HG03439 (cell line): ENCODE measurements around the gene METTL3.

ENCODE experiments used
- ATAC-seq: cut with Tn5 transposase; IDR thresholded peaks from one replicate; pipeline ENCODE4 v1.9.1; 2021; ENCODE audit warnings: mild to moderate bottlenecking, moderate library complexity; ENCODE audit not compliant: unreplicated experiment

METTL3 gene

DNA sequence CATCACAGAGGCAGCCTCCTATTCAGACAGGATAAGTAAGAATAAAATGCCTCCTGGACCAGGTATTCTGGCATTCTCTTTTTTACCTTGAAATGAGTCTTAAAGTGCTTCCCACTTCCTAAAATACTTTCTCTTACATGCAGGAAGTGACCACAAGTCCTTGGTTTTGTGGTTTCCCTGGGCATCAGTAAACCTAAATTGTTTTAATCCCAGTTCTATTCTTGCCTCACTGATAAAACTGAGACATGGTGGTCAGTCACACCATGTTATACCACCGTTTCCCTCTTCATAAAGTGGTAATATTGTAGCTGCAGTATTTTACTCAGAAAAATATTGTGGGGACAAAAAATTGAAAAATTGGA lies 16.2 kb upstream of the METTL3 start:
- ATAC-seq = no peak

DNA sequence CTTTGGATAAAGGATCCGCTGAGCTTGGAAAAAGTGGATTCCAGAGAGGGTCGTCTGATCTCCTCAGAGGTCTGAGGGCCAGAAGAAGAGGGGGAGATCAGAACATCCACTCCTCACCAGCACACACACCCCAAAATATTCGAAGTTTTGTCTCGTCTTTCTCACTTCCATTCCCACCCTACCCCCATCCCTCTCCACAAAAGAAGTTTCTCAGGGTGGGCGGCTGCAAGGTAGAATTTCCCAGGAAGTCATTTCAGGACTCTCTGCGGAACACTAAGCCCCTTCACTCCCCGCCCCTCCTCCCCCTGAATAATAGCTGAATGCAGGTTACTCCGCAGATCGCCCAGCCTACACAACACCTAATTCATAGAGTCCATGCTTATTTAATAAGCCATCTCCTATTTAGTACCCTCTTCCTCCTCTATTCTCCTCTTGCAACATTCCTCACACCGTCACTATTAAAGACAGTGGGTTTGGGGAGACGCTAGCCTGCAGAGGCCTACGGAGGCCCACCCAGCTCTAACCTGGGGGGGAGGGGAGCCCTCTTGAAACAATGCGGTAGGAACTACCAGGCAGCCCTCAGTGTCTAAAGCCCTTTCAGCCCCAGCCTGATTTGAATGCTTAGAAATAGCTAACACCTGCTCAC lies 15.7 kb upstream of the METTL3 start:
- no peak for ATAC-seq

DNA sequence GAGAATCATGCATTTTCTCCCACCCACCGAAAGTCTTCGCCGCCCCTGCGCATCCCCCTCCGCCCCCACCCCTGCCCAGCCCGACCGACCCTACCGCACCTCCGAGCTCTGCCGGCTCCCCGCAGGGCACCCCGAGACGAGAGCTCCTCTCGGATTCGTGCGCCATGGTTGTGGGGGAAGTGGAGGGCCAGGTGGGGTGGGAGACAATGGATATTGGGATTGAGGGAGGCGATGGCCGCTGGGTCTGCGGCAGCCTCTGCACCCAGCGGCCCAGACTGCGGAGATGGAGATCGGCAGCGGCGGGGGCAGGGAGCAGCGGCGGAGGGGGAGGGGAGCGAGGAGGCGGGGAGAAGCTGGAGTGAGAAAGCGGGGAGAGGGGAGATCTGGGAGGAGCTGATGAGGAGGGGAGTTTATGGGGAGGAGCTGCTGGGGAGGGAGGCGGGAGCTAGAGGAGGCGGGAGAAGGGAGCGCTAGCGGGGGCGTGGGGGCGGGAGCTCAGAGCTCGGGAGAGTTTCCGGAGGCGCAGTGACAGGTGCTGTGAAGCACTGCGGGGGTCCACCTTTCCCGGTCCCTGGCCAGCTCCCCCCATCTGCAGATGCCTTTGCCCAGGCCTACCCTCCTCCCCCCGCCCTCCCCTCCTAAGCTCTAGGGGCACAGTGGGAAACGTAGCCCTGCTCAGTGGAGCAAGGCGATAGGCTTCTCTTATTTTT lies 15.0 kb upstream of the METTL3 start, which contains the start of gene SALL2:
Gene SALL2 (minus strand): TSS at position 385 of the 710 bp plus-strand sequence. CDS start 219 bp downstream, at position 166.
- no peak for ATAC-seq

DNA sequence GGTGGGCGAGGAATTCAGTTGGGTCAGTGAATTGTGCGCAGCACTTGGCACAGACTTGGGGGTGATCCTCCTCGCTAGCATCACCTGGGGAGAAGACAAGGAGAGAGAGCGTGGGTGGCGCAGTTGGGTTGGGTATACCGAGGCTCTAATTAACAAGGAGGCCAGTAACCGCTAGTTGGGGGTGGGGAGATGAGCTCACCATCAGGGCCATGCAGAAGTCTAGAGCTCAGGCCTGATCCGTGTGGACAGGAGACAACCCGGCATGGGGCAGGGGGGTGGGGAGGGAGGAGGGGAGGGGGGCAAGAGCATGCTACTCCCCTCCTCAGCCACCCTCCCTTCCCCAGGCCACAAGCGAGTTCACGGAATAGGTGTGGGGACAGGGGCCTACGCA lies 14.4 kb upstream of the METTL3 start:
- ATAC-seq = no peak

DNA sequence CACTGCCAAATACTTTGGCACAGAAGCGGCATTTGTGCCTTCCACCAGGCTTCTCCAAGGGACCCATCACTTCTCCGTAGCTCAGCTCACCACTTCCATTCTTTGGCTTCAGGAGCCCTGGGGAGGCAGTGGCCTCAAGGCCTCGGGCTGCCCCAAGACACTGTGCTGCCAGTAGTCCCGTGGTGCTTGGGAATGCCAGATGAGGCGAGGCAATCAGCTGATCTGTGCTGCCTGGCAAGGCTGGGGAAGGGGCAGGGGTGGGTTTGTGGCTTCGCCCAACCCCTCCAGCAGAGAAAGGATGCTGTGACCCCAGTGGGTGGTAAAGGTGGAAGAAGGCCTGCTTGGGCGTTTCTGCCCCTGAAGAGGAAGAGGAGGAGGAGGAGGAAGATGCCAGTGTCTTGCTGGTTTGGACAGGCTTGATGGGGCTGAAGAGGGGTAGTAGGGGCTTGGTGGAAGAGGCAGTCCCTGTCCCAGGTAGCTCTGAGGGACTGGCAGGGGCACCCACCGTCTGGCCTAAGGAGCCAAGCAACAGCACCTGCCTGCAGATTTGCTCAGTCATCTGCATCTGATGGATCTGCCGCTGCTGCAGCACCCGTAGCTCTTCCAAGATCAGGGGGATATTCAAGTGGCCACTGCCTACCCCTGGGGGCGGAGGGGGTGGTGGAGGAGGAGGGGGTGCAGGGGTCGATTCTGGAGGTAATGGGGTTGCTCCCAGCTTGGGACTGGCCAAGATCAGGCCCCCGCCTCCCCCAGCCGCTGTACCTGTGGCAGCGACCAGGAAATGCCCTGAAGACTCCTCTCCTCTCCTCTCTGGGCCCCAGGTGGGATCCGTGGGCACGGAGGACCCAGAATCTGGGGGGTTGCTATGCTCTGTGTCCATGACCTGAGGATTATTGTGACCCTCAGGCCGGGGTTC lies 13.7 kb upstream of the METTL3 start:
- no peak for ATAC-seq

DNA sequence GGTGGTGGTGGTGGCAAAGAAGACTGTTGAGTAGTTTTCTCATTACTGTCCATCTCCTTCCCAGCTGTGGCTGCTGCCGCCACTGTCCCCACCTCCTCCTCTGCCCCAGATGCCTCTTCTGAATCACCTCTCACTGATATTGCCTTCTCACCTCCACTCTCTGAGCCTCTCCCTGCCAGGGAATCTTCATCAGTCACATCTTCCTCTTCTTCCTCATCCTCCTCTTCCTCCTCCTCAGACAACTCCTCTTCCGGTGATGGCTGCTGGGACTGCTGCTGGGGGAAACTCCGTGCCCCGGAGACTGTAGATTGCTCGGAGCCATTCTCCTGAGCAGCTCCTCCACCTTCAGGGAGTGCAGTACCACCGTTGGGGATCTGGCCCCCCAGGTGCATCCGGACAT lies 12.1 kb upstream of the METTL3 start:
- ATAC-seq = no peak

DNA sequence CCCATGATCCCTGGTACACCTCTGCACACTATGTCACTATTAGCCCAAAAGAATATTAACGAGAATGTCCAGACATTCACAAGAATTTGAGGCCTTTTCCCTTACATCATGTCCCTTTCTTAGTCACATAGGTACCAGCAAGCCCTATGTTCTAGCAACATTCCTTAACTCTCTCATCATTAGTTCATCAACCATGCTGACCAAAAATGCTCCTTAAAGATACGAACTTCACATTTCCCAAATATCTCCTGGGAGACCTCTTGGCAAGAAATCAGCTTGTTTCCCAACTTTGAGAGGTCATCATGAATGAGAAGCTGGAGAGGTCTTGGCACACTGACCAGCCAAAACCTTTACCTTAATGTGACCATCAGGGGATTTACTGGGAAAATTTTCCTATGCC lies 10.4 kb upstream of the METTL3 start:
- ATAC-seq = no peak

DNA sequence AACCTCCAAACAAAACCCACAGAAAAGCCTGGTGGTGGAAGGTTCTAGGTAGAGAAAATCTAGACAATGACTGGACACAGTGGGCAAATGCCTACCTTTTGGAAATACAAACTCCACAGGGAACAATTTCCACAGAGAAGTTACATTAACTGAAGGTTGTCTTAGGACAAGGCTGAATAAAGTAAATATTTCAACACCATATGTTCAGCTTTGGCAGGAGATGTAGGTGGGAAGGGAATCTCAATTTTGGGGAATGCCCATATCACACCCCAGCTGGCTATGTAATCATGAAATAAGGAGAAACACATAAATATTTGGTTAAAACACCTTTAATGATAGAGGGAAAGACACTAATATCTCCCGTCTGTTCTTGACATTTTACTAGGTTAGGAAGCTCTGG lies 9.6 kb upstream of the METTL3 start:
- no peak for ATAC-seq

DNA sequence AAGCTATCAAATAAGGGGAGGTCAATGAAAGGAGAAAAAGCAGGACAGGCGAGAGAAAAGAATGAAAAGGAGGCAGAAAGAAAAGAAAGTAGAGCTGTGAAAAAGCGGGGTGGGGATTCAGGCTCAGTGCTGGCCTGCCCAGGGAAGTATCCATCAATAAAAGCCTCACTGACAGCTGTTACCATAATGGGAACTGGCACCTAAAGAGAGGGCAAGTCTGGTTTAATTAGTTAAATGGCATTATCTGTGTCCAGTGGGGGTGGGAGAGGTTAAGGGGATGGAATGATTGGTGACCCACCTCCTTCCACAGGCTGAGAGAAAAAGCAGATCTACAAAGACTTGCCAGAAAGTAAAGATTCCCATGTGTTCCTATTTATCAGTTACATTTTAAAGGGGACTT lies 7.6 kb upstream of the METTL3 start:
- ATAC-seq = no peak

DNA sequence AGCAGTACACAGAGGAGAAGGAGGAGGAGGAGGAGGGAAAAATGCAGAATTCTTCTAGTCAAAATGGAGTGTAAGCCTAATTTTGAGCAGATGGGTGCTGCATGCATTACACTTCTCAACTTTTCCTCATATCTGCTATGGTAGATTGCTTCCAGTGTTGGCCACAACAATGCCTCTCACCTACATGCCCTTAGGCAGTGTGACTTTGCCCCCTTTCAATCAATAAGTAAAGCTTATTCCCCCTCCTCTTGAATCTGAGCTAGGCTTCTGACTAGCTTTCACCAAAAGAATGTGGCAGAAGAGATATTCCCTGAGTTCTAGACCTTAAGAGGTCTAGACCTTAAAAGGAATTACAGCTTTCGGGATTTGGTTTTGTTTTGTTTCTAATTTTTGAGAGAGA lies 3.2 kb upstream of the METTL3 start:
- ATAC-seq = no peak

DNA sequence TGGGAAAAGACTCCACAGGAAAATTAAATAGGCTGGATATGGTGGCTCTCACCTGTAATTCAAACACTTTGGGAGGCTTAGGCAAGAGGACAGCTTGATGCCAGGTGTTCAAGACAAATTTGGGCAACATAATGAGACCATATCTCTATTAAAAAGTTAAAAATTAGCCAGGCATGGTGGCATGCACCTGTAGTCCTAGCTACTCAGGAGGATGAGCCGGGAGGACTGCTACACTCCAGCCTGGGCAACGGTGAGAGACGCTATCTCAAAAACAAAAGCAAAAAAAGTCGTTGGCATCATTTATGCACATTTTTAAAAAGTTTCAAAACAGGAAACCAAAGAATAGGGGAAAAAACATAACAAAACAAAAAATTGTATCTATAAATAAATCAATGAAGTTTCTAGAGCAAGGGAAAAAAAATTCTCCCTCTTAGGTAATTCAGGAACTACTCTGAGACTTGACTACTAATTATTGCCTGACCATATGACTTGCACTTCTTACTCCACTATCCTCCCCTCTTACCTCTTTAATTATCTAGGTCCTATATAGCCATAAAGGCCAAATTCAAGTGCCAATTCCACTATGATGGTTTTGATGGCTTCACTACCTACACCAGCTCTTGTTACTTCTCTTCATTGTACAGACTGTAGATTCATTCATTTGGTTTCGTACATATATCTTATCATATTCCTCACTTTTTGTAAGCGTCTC lies 1.6 kb downstream of the METTL3 start:
- ATAC-seq = no peak

DNA sequence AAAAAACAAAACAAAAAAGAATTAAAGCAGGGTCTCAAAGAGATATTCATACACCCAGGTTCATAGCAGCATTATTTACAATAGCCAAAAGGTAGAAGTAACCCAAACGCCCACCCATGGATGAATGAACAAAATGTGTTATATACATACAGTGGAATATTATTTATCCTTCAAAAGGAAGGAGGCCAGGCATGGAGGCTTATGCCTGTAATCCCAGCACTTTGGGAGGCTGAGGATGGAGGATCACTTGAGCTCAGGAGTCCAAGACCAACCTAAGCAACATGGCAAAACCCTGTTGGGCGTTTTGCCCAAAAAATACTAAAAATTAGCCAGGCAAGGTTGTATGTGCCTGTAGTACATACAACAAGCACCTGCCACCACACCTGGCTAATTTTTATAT lies 4.6 kb downstream of the METTL3 start:
- no peak for ATAC-seq

DNA sequence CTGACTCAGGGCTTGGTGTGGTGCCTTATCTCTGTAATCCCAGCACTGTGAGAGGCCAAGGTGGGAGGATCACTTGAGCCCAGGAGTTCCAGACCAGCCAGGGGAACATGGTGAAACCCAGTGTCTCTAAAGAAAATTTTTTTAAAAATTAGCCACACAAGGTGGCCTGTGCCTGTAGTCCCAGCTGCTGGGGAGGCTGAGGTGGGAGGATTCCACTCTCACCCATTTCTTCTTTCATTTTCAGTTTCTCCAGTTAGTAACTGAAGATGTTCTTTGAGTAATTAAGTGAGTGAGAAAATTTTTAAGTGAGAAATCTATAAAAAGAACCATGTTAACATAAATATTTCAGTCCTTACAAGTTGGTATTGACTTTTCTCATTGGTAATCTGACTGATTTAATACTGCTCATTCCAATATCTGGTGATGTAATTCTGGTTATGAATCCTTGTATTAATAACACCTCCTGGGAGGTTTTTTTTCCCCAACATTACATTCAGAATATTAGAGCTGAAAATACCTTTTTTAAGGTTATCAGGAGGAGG lies 6.1 kb downstream of the METTL3 start:
- ATAC-seq = peak; percentile 76

DNA sequence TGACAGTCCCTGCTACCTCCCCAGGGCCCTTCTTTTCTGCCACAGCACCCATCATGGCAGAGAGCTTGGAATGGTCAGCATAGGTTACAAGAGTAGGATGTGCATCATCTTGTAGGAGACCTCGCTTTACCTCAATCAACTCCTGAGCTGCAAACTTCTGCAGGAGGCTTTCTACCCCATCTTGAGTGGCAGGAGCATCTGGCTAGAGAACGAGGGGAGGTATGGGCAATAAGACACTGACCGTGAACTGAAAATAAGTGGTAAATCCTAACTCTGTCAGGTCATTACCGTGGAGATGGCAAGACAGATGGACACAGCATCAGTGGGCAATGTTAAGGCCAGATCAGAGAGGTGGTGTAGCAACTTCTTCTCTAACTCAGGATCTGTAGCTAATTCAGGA lies 7.8 kb downstream of the METTL3 start:
- ATAC-seq = no peak

DNA sequence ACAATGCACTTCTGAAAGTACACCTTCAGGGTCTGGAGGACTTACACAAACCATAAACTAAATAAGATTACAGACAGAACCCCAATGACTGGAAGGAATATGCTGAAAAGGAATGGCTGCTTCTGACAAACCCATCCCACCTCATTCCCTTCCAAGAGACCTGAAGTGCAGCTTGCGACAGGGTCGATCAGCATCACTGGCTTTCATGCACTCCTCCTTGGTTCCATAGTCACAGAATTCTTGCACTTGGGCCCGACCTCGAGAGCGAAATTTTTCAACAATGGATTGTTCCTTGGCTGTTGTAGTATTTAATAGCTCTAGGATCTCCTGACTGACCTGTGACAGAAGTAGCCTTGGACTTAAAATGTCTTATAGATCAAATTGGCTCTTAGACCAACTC lies 9.6 kb downstream of the METTL3 start:
- no peak for ATAC-seq

DNA sequence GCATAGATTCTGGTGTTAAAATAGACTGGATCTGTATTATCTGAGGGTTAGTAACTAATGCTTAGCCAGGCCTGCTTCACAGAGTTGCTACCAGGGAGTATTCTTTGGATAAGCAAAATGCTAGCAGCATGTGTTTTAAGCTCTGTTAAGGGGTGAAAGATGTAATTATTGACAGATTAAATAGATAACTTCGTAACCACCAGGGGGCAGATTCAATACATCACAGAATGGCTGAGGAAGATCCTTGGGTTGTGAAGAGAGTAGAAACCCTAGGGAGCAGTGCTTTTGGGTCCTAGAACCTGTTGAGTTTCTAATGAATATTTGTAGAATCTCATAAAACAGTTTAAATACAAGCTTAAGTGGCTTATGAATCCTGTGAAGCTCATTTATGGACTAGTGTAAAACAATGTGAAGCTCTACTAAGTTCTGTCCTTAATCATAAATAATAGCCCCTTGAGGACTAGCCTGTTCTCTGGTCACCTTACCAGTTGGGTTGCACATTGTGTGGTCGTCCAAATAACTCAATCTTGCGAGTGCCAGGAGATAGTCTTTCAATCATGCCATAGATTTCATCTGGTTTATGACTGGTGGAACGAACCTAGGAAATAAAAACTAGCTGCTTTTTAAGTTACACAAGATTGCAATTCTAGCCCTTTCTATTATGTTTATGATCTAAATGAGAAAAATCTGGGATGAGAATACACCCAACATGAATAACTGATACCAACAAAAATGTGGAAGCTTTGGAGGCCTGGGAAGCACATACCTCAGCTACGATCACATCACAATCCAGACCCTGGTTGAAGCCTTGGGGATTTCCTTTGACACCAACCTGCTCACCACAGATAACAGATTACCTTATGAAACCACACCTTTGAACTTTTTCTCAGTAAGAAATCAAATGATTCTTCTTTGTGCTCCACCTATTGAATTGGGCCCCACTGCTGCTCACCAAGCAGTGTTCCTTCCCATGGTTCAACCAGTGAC lies 12.3 kb downstream of the METTL3 start:
- ATAC-seq = no peak

DNA sequence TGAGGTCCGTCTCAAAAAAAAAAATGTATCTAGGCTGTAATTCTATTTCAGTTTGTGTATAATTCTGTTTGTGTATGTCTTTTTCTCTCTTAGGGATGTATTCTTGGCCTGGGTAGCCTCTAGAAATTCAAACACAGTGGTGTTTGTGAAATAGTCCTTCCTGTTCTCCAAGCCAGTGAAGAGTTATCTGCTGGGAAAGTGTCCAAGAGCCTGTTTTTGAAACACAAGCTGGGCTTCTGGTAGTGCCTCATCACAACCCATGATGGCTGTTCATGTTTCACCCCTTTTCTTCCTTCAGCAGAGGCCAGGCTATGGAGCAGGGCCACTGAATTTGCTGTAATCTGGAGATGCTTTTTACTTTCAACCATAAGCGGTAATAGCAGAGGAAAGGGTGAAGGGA lies 14.7 kb downstream of the METTL3 start:
- ATAC-seq = no peak

DNA sequence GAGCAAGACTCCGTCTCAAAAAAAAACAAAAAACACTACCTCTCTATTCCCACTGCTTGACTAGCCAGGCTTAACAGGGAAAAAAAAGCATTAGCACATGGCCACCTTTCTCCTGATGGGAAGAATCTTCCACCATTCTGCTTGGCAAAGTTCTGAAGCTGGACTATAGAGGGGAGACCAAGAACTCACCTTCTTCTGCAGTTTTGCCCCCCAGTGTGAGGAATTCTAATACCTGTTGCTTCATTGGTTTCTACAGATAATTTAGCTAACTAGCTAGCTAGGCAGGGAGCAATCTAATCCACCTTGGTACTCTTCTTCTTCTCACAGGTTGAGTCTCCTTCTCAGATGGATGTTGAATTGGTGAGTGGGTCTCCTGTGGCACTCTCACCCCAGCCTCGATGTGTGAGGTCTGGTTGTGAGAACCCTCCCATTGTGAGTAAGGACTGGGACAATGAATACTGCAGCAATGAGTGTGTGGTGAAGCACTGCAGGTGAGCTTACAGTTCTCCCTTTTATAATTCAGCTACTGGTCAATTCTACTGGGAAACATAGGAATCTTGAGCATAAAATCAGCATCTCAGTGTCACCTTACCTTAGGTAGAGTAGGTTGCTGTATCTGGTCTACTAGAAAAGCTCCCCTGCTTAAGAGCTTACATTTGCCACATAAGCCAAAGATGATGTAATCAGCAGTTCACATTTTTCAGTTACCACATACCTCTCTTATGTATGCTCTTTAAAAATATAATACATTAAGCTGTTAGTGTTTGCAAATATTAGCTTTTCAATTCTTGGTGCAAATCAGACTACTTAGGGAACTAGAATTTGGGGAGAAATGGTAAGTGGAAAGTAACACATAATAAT lies 16.0 kb downstream of the METTL3 start:
- ATAC-seq = no peak

DNA sequence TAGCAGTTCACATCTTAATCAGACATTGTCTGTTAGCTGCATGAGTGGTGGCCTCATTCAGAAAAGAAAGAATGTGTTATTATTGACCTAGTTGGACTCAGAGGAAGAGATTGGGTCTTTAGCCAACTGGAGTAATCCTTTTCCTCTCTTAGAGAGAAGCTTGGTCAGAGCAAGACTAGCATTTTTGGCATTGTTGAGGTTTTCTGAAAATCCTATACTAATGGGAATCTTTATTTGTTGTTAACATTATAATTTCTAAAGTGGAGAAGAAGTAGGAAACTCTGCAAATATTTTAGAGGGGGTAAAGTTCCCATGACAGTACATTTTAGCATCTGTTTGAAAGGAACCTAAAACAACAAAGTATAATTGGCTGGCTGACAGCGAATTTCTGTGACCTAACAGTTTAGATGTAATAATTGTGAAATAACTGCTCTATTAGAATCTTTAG lies 24.5 kb downstream of the METTL3 start:
- no peak for ATAC-seq
